Measurements from ENCODE around the gene PDE6A.

GRCh38 chr5:149827086-149827485 is 117.5 kb downstream of the PDE6A start:
- TF ChIP-seq POLR2A (IDR thresholded peaks at IDR 0.05; ENCODE audit: low read length) (no peak), GATA1 (IDR thresholded peaks at IDR 0.05; ENCODE audit: low read depth, low read length) (no peak)

Data from erythroblast (primary cell).